ENCODE results near the gene C1QB.

DNA sequence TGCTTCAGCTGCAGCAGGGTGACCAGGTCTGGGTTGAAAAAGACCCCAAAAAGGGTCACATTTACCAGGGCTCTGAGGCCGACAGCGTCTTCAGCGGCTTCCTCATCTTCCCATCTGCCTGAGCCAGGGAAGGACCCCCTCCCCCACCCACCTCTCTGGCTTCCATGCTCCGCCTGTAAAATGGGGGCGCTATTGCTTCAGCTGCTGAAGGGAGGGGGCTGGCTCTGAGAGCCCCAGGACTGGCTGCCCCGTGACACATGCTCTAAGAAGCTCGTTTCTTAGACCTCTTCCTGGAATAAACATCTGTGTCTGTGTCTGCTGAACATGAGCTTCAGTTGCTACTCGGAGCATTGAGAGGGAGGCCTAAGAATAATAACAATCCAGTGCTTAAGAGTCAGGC lies 13.8 kb upstream of the C1QB start:
- TF ChIP-seq, protein P1, sequence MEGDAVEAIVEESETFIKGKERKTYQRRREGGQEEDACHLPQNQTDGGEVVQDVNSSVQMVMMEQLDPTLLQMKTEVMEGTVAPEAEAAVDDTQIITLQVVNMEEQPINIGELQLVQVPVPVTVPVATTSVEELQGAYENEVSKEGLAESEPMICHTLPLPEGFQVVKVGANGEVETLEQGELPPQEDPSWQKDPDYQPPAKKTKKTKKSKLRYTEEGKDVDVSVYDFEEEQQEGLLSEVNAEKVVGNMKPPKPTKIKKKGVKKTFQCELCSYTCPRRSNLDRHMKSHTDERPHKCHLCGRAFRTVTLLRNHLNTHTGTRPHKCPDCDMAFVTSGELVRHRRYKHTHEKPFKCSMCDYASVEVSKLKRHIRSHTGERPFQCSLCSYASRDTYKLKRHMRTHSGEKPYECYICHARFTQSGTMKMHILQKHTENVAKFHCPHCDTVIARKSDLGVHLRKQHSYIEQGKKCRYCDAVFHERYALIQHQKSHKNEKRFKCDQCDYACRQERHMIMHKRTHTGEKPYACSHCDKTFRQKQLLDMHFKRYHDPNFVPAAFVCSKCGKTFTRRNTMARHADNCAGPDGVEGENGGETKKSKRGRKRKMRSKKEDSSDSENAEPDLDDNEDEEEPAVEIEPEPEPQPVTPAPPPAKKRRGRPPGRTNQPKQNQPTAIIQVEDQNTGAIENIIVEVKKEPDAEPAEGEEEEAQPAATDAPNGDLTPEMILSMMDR (IDR thresholded peaks at IDR 0.05; ENCODE audit: insufficient read depth, low read length): no peak
- no peak for TF ChIP-seq REST (IDR thresholded peaks at IDR 0.05; ENCODE audit: insufficient replicate concordance, low read depth)
- TF ChIP-seq POLR2AphosphoS5 (IDR thresholded peaks at IDR 0.05; ENCODE audit: low read depth): no peak
- TF ChIP-seq GABPA (IDR thresholded peaks at IDR 0.05; ENCODE audit: low read depth): no peak

Data from HL-60 (cell line).